ENCODE results near the gene TNMD. TPM values are rescaled to one million over a fixed set of nuclear protein-coding genes. Genes with fewer than 3 reads are reported as not detected.
A peak's percentile ranks its signal among the peaks of the same experiment; 100 is the strongest.

TNMD gene
- total and polyA plus RNA-seq, 11 donors = 0.08 to 1.5 (median 0.37) TPM; not detected in 5

DNA sequence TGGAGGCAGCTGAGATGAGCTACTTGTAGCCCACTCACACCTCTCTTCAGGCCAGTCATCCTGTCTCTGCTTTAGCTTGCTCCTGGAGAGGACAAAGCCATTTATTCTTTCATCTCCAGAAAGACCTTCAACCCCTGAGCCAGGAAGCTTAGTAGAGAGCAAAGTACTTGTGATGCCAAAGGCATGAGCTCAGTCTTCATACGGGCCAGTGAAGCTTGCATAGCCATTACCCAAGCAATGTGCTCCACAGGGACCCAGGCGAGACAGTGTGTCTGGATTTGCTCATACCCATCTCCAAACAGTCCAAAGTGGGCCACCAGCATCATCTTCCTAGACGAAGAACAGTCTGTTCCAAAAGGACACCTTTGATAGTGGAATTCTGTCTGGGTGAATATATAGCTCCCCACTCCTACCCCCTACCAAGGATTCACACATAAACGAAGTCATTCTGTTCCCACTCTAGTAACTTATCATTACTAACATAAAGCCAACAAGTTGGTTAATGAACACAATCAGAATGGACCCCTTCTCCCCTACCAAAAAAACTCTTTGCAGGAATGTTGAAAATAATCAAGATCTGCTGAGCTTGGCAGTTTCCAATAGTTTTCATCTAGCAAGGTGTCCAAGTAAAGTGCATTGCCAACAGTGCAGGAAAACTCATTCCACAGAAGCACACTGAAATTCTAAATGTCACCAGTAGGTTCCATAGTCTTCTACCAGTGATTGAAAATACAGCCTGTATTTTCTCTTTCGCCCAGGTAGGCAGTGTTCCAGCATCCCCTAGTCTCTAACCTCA is 6.7 kb downstream of the TNMD start:
- 54 to 83% (median 71%) methylated on average over 5 of the region's 5 CpGs for WGBS, 4 donors
- Histone ChIP-seq H3K36me3 (no peaks in the 10 kb centered on the region), H3K27me3 (peaks cover 0 to 55% (median 0%) of the 10 kb centered on the region in 9 donors), H3K9me3 (no peaks in the 10 kb centered on the region), H3K4me1 (peaks cover 0 to 17% (median 0%) of the 10 kb centered on the region in 12 donors), H3K27ac (no peak overlapping the region), H3K4me3 (no peak overlapping the region)
- DNase-seq (peak in 1 of 5 donors; percentile 22), ATAC-seq (no peak)
- TF ChIP-seq, protein P1, sequence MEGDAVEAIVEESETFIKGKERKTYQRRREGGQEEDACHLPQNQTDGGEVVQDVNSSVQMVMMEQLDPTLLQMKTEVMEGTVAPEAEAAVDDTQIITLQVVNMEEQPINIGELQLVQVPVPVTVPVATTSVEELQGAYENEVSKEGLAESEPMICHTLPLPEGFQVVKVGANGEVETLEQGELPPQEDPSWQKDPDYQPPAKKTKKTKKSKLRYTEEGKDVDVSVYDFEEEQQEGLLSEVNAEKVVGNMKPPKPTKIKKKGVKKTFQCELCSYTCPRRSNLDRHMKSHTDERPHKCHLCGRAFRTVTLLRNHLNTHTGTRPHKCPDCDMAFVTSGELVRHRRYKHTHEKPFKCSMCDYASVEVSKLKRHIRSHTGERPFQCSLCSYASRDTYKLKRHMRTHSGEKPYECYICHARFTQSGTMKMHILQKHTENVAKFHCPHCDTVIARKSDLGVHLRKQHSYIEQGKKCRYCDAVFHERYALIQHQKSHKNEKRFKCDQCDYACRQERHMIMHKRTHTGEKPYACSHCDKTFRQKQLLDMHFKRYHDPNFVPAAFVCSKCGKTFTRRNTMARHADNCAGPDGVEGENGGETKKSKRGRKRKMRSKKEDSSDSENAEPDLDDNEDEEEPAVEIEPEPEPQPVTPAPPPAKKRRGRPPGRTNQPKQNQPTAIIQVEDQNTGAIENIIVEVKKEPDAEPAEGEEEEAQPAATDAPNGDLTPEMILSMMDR (IDR thresholded peaks at IDR 0.05) = no peak
- TF ChIP-seq POLR2A (IDR thresholded peaks at IDR 0.05) = no peak
- intact Hi-C loops (cut with DNase I) = no loop called here

DNA sequence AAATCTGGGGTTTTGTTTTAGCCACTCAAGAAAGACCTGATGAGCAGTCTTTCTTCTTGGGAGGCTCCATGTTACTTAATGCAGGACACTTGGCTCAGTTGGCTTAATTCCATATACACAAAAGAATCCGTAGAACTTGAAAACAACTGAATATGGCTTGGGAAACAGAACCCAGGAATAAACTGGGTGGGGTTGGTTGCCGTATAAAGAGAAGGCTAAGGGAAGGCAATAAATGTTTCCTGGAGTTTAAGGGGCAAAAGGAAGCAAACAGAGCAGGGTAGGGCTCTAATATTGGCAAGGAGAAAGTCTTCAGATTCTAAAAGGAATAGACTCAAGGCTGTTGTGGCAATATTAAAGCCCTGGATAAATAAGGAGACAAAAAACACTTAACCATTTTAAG is 8.4 kb downstream of the TNMD start:
- ATAC-seq (no peak), DNase-seq (no peak)
- Histone ChIP-seq H3K27ac (no peak overlapping the region), H3K4me3 (no peak overlapping the region), H3K4me1 (peaks cover 0 to 17% (median 0%) of the 10 kb centered on the region in 12 donors), H3K27me3 (peaks cover 0 to 52% (median 0%) of the 10 kb centered on the region in 9 donors), H3K36me3 (no peaks in the 10 kb centered on the region), H3K9me3 (no peaks in the 10 kb centered on the region)
- intact Hi-C loops (cut with DNase I) = no loop called here
- TF ChIP-seq, protein P1 (IDR thresholded peaks at IDR 0.05) = no peak
- TF ChIP-seq POLR2A (IDR thresholded peaks at IDR 0.05) = no peak
- WGBS, 4 donors = 35 to 54% (median 40%) methylated on average over 2 of the region's 2 CpGs

DNA sequence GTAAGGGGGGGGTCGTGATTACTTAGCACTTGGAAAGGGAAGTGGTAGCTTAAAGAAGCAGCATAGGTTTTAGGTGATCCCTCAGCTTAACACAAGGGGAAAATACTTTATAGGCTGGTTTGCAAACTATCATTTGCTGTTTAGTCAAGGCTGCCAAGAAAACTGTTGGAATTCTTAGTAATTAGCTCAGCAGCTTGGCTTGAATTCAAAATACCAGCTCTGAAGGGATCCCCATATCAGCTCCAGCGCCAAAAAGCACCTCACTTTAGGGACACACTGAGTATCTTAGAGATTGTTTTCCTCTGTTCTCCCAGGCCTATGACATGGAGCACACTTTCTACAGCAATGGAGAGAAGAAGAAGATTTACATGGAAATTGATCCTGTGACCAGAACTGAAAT is 8.8 kb downstream of the TNMD start:
- no peak for DNase-seq
- Histone ChIP-seq H3K36me3 (no peaks in the 10 kb centered on the region), H3K4me3 (no peak overlapping the region), H3K27ac (no peak overlapping the region), H3K9me3 (no peaks in the 10 kb centered on the region), H3K4me1 (peaks cover 0 to 17% (median 0%) of the 10 kb centered on the region in 12 donors), H3K27me3 (peaks cover 0 to 53% (median 0%) of the 10 kb centered on the region in 9 donors)
- TF ChIP-seq POLR2A (IDR thresholded peaks at IDR 0.05) = no peak
- TF ChIP-seq, protein P1 (IDR thresholded peaks at IDR 0.05) = no peak
- WGBS, 4 donors = 5 to 9% (median 6%) methylated on average over 2 of the region's 2 CpGs
- intact Hi-C loops (cut with DNase I) = no loop called here
- ATAC-seq = no peak

DNA sequence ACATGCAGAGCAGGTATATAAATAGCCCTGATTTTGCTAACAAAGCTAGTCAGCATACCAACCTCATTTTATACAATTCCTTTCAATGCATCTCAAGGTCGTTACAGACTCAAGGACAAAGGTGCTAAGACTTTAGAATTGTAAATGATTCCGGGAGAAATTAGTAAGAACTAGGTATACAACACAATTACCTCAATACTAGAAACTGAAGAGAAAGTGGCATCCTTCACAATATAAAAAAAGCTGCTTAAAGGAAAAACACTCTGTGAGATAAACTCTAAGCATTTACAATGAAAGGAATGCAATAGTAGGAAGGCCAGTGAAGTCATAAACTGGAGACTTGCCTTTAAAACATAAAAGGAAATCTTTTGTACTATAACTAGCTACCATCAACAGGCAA is 11.9 kb downstream of the TNMD start:
- peaks cover 0 to 17% (median 0%) of the 10 kb centered on the region in 12 donors for H3K4me1 ChIP-seq
- peaks cover 0 to 36% (median 0%) of the 10 kb centered on the region in 9 donors for H3K27me3 ChIP-seq
- intact Hi-C loops (cut with DNase I) = no loop called here
- TF ChIP-seq, protein P1 (IDR thresholded peaks at IDR 0.05) = no peak
- TF ChIP-seq POLR2A (IDR thresholded peaks at IDR 0.05) = no peak
- H3K4me3 ChIP-seq = no peak overlapping the region
- 37 to 57% (median 45%) methylated on average over 2 of the region's 2 CpGs for WGBS, 4 donors
- no peak for DNase-seq
- H3K27ac ChIP-seq = no peak overlapping the region
- H3K36me3 ChIP-seq = no peaks in the 10 kb centered on the region
- ATAC-seq = no peak
- no peaks in the 10 kb centered on the region for H3K9me3 ChIP-seq
